GM12878 (cell line): Measurements from ENCODE around the gene RSPH9.

ENCODE experiments used
- BHLHE40 ChIP-seq, 2 experiments: fragments of 450-650 bp in 1 of 2; IDR thresholded peaks; 2 replicates each; pipeline ENCODE4 v1.6.1; 2011 to 2017; ENCODE audit warnings: low read depth in 2 of 2, borderline replicate concordance in 1 of 2, improper control_type of control experiment in 1 of 2, low read length in 1 of 2, mild to moderate bottlenecking in 1 of 2
- CHD2 ChIP-seq: IDR thresholded peaks from 2 replicates; pipeline ENCODE4 v1.6.1; 2011; ENCODE audit warnings: low read depth, low read length, improper control_type of control experiment, borderline replicate concordance
- MXI1 ChIP-seq: fragments of 150-350 bp; IDR thresholded peaks from 2 replicates; pipeline ENCODE4 v1.6.1; 2011; ENCODE audit warnings: low read depth, mild to moderate bottlenecking, inconsistent platforms, low read length, improper control_type of control experiment
- NFIC ChIP-seq: IDR thresholded peaks from 2 replicates; pipeline ENCODE4 v1.6.1; 2012; ENCODE audit warnings: low read depth, mild to moderate bottlenecking, inconsistent platforms, low read length, moderate library complexity
- SMC3 ChIP-seq: IDR thresholded peaks from 2 replicates; pipeline ENCODE4 v1.6.1; 2011; ENCODE audit warnings: low read length, improper control_type of control experiment, borderline replicate concordance
- TAF1 ChIP-seq: IDR thresholded peaks from 2 replicates; pipeline ENCODE4 v1.6.1; 2011; ENCODE audit warnings: mild to moderate bottlenecking, low read depth, low read length, borderline replicate concordance
- ZNF207 ChIP-seq: fragments of 450-650 bp; IDR thresholded peaks from 2 replicates; pipeline ENCODE4 v1.6.1; 2014; ENCODE audit warnings: antibody characterized with exemption, mild to moderate bottlenecking, borderline replicate concordance
- TF ChIP-seq, protein P1 (sequence below): fragments of 450-650 bp; IDR thresholded peaks from 2 replicates; pipeline ENCODE4 v1.6.1; 2016; ENCODE audit warnings: mild to moderate bottlenecking
- TF ChIP-seq, protein P2 (sequence below), 3 experiments: IDR thresholded peaks in 2 of 3; conservative IDR thresholded peaks in 1 of 3; 2 replicates each; pipeline ENCODE4 v1.5.1; 2011; ENCODE audit warnings: low read depth in 3 of 3, low read length in 3 of 3, mild to moderate bottlenecking in 3 of 3, control low read depth in 2 of 3, moderate library complexity in 2 of 3, inconsistent platforms in 1 of 3, mixed read lengths in 1 of 3; ENCODE audit not compliant: control insufficient read depth in 2 of 3, insufficient read depth in 1 of 3; ENCODE audit errors: extremely low read depth in 1 of 3

DNA sequence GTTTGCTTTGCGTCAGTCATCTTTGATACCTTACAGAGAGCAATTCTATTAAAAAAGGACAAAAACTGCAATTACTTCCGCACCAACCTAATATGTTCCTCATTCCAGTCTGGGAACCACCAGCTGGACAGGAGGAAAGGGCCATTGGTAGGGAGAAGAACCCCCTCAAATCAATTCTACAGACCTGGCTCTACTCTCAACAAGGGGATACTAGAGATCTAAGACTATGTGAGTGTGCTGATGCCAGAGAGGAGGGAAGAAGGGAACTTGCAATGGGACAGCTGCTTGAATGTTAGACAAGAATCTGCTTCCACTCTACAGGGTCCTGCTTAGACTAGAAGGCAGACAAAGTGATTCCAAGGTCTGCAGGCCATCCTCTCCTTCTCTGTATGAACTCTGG is 29.5 kb downstream of the RSPH9 start:
- TF ChIP-seq TAF1: no peak
- no peak for TF ChIP-seq ZNF207
- no peak for TF ChIP-seq CHD2
- TF ChIP-seq, protein P1, sequence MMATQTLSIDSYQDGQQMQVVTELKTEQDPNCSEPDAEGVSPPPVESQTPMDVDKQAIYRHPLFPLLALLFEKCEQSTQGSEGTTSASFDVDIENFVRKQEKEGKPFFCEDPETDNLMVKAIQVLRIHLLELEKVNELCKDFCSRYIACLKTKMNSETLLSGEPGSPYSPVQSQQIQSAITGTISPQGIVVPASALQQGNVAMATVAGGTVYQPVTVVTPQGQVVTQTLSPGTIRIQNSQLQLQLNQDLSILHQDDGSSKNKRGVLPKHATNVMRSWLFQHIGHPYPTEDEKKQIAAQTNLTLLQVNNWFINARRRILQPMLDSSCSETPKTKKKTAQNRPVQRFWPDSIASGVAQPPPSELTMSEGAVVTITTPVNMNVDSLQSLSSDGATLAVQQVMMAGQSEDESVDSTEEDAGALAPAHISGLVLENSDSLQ: no peak
- TF ChIP-seq, protein P2, sequence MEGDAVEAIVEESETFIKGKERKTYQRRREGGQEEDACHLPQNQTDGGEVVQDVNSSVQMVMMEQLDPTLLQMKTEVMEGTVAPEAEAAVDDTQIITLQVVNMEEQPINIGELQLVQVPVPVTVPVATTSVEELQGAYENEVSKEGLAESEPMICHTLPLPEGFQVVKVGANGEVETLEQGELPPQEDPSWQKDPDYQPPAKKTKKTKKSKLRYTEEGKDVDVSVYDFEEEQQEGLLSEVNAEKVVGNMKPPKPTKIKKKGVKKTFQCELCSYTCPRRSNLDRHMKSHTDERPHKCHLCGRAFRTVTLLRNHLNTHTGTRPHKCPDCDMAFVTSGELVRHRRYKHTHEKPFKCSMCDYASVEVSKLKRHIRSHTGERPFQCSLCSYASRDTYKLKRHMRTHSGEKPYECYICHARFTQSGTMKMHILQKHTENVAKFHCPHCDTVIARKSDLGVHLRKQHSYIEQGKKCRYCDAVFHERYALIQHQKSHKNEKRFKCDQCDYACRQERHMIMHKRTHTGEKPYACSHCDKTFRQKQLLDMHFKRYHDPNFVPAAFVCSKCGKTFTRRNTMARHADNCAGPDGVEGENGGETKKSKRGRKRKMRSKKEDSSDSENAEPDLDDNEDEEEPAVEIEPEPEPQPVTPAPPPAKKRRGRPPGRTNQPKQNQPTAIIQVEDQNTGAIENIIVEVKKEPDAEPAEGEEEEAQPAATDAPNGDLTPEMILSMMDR (IDR thresholded peaks at IDR 0.05 in 2 of 3, conservative IDR thresholded peaks at IDR 0.05 in 1 of 3; ENCODE audit: control insufficient read depth in 2 of 3, extremely low read depth in 1 of 3, insufficient read depth in 1 of 3, low read depth in 3 of 3, low read length in 3 of 3): no peak
- TF ChIP-seq NFIC: no peak
- TF ChIP-seq BHLHE40 (IDR thresholded peaks at IDR 0.05; ENCODE audit: borderline replicate concordance in 1 of 2, low read depth in 2 of 2, low read length in 1 of 2): no peak
- no peak for TF ChIP-seq MXI1
- no peak for TF ChIP-seq SMC3
